GM13976 (cell line): ENCODE measurements around the gene RADX.

Experiments
- DNase-seq: peaks from one replicate; pipeline ENCODE4 v3.0.0; 2012; ENCODE audit warnings: low spot score
- in situ Hi-C: fragments of 300-500 bp; cut with MboI; formaldehyde crosslinking; loops from one replicate; pipeline ENCODE4 v1.12.0; 2022; ENCODE audit warnings: low sequenced_read_pairs, mixed read lengths, inconsistent platforms; ENCODE audit not compliant: unreplicated experiment
- TF ChIP-seq, protein P1 (sequence below): IDR thresholded peaks from 2 replicates; pipeline ENCODE4 v1.5.1; 2012; ENCODE audit warnings: borderline replicate concordance, mild to moderate bottlenecking; ENCODE audit not compliant: insufficient read depth; ENCODE audit errors: extremely low read depth, missing control alignments, control extremely low read depth

Gene RADX

DNA sequence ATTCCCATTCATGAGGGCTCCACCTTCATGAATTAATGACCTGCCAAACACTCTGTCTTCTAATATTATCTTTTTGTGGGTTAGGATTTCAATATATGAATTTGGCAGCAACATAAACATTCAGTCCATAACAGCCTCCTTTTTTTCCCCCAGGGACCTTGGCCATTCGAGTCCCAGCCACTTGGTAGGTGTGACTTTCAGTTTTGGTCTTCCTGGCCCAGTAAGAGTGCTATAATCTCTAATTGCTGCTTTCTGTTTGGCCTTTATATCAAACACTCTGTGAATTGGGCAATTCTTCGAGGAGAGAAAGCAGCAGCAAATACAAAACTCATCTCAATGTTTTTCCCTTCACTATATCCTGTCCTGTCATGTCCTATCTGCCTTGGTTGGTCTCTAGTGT lies 12.4 kb upstream of the RADX start:
- DNase-seq: no peak
- in situ Hi-C loops: no loop called here
- TF ChIP-seq, protein P1, sequence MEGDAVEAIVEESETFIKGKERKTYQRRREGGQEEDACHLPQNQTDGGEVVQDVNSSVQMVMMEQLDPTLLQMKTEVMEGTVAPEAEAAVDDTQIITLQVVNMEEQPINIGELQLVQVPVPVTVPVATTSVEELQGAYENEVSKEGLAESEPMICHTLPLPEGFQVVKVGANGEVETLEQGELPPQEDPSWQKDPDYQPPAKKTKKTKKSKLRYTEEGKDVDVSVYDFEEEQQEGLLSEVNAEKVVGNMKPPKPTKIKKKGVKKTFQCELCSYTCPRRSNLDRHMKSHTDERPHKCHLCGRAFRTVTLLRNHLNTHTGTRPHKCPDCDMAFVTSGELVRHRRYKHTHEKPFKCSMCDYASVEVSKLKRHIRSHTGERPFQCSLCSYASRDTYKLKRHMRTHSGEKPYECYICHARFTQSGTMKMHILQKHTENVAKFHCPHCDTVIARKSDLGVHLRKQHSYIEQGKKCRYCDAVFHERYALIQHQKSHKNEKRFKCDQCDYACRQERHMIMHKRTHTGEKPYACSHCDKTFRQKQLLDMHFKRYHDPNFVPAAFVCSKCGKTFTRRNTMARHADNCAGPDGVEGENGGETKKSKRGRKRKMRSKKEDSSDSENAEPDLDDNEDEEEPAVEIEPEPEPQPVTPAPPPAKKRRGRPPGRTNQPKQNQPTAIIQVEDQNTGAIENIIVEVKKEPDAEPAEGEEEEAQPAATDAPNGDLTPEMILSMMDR: no peak

DNA sequence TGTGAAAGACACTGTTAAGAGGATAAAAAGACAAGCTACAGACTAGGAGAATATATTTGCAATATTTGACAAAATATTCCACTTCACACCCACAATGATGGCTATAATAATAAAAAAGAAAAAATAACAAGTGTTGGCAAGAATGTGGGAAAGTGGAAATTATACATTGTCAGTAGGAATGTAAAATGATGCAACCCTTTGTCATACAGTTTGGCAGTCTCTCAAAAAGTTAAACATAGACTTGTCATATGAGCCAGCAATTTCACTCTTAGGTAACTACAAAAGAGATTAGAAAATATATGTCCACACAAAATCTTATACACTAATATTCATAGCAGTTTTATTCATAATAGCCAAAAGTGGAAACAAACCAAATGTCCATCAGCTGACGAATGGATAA lies 5.2 kb upstream of the RADX start:
- no peak for DNase-seq
- in situ Hi-C loops: no loop called here
- TF ChIP-seq, protein P1: no peak

DNA sequence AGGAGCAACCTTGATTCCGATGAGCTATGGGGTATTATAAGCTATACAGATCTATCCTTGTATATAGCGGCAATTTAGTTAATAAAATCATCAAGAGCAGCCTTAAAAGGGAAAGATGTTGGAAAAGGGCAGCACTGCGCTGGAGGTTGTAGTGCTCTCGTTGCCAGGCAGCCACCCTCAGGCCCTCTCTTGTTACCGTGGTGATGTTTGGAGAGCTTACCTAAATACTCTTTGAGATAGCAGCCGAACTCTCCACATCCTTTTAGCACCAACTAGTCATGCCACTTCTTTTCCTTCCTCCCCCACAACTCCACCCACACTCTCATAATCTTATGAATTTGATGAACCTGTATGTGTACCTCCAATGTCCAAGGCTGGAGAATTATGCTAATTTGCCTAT lies 3.8 kb upstream of the RADX start:
- in situ Hi-C loops: no loop called here
- DNase-seq: no peak
- TF ChIP-seq, protein P1: no peak

DNA sequence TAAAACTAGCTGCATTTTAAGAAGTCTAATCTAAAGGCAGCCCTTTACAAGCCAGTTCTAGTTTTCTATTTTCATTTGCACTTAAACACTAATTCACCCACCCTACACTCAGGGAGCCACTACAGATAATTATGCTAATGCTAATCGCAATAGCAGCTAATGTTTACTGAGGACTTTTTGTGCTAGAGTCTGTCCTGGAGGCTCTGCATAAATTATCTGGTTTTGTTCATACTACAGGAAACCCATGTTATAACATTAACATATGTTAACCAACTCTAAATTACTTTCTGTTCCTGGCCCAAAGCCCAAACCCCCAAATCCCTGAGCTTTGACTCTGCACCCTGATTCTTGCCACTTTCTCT lies 480 bp upstream of the RADX start:
- in situ Hi-C loops: no loop called here
- TF ChIP-seq, protein P1: no peak
- no peak for DNase-seq

DNA sequence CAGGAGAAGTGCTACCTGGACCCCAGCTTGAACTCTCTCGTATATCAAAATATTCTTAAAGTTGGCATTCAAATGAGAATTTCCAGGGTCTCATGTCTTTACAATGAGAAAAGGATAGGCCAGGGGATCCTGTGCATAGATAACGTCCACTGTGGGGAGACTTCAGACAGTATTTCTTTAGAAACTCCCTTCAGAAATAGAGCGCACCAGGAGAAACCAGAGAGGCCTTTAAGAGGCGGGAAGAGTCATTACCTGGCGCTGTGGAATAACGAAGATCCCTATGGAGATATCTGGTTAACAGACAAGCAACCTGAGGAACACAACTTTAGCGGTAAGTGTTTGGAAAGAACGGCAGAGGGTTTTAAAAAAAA lies 600 bp downstream of the RADX start:
- DNase-seq: peak; percentile 2
- in situ Hi-C loops: no loop called here
- TF ChIP-seq, protein P1: no peak

DNA sequence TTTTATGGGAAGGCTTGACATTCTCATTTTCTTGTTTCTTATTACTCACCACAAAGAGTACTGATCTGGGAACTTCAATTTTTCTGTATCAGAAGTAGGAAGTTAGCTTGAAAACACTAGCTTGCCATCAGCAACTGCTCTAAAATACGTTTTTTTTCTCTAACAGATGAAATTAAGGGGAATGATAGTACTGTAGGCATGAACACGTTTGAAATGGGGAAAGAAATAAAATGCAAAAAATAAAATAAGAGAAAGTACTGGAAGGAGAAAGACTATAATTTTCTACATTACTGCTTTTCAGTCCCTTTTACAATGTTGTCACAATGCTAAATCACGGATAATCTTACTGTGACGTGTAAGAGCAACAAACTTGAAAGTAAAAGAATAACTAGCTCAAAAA lies 1.5 kb downstream of the RADX start:
- in situ Hi-C loops: no loop called here
- no peak for DNase-seq
- TF ChIP-seq, protein P1: no peak

DNA sequence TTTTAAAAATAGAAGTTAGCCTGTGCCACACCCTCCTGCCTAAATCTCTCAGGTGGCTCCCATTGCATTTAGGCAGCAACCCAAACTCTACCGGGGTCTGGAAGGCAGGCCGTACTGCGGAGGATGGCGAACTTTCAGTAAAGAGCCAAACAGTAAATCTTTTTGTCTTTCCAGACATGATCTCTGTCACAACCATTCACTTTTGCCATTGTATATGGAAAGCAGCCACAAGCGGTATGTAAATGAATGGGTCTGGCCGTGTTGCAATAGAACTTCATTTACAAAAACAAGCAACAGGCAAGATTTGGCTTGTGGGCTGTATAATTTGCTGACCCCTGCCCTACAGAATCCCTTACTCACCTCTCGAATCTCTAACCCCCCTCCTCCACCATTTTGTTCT lies 3.3 kb downstream of the RADX start:
- no peak for DNase-seq
- in situ Hi-C loops: no loop called here
- TF ChIP-seq, protein P1: no peak
